IPS DF 6.9 (cell line): ENCODE results near the gene XPNPEP2.

ENCODE experiments used
- DNase-seq: peaks from one replicate; pipeline ENCODE4 v3.0.0-alpha.2; 2013; ENCODE audit warnings: low read depth, low spot score
- H3K27ac ChIP-seq: one replicate; pipeline ENCODE4 v1.5.1; 2013; ENCODE audit warnings: low read length, control low read depth
- H3K27me3 ChIP-seq: 2 replicates; pipeline ENCODE4 v1.6.1; 2013; ENCODE audit warnings: mild to moderate bottlenecking, low read length; ENCODE audit not compliant: control insufficient read depth, insufficient read depth
- H3K36me3 ChIP-seq: 2 replicates; pipeline ENCODE4 v1.6.1; 2013; ENCODE audit warnings: low read length; ENCODE audit not compliant: control insufficient read depth, insufficient read depth
- H3K4me1 ChIP-seq: 2 replicates; pipeline ENCODE4 v1.6.1; 2013; ENCODE audit warnings: low read length; ENCODE audit not compliant: control insufficient read depth, insufficient read depth
- H3K4me3 ChIP-seq: 2 replicates; pipeline ENCODE4 v1.5.1; 2013; ENCODE audit warnings: mild to moderate bottlenecking, low read length
- H3K9me3 ChIP-seq: 2 replicates; pipeline ENCODE4 v1.6.1; 2013; ENCODE audit warnings: low read length, inconsistent platforms; ENCODE audit not compliant: control insufficient read depth, insufficient read depth
- WGBS: extraction: QIAGEN DNeasy Blood & Tissue Kit; methylation state at CpG from one replicate; pipeline ENCODE4 v1.1.7; 2013; ENCODE audit warnings: mixed read lengths, missing lambda C conversion rate; ENCODE audit not compliant: insufficient read length, insufficient coverage; 5-methylcytosine and 5-hydroxymethylcytosine counted together

XPNPEP2 gene

GRCh38 chrX:129798456-129798855 lies 59.7 kb downstream of the XPNPEP2 start:
- DNase-seq = no peak
- WGBS = no CpG with 5 or more reads among the region's 3 CpGs
- H3K36me3 ChIP-seq = no peaks in the 10 kb centered on the region

GRCh38 chrX:129798888-129799287 lies 60.1 kb downstream of the XPNPEP2 start:
- Histone ChIP-seq H3K4me1 (no peaks in the 10 kb centered on the region), H3K36me3 (no peaks in the 10 kb centered on the region), H3K9me3 (no peaks in the 10 kb centered on the region), H3K27me3 (no peaks in the 10 kb centered on the region), H3K27ac (no peak overlapping the region), H3K4me3 (no peak overlapping the region)
- no peak for DNase-seq
- no CpG with 5 or more reads among the region's 5 CpGs for WGBS

More at GRCh38 chrX:129798456-129798855, 59.7 kb downstream of the XPNPEP2 start:
- Histone ChIP-seq H3K27me3 (no peaks in the 10 kb centered on the region), H3K4me3 (no peak overlapping the region), H3K4me1 (no peaks in the 10 kb centered on the region), H3K27ac (no peak overlapping the region), H3K9me3 (no peaks in the 10 kb centered on the region)

- WGBS = no CpG with 5 or more reads among the region's 4 CpGs
- H3K27ac ChIP-seq = no peak overlapping the region
- no peaks in the 10 kb centered on the region for H3K9me3 ChIP-seq
- H3K36me3 ChIP-seq = no peaks in the 10 kb centered on the region
- H3K4me3 ChIP-seq = no peak overlapping the region
- H3K4me1 ChIP-seq = no peaks in the 10 kb centered on the region
- no peaks in the 10 kb centered on the region for H3K27me3 ChIP-seq
- no peak for DNase-seq
Measured at GRCh38 chrX:129800186-129800585, 61.4 kb downstream of the XPNPEP2 start.

- no peak overlapping the region for H3K27ac ChIP-seq
- no peak for DNase-seq
- no peaks in the 10 kb centered on the region for H3K27me3 ChIP-seq
- WGBS = no CpG with 5 or more reads among the region's 1 CpG
- H3K9me3 ChIP-seq = no peaks in the 10 kb centered on the region
- no peak overlapping the region for H3K4me3 ChIP-seq
- no peaks in the 10 kb centered on the region for H3K4me1 ChIP-seq
- 0 out of 2 replicates have a peak, but pooled peaks cover 3% of the 10 kb centered on the region for H3K36me3 ChIP-seq
Measured at GRCh38 chrX:129802863-129803262, 64.1 kb downstream of the XPNPEP2 start.

GRCh38 chrX:129804806-129805205 lies 66.0 kb downstream of the XPNPEP2 start:
- no CpG with 5 or more reads among the region's 4 CpGs for WGBS
- Histone ChIP-seq H3K4me1 (no peaks in the 10 kb centered on the region), H3K27me3 (no peaks in the 10 kb centered on the region), H3K9me3 (no peaks in the 10 kb centered on the region), H3K27ac (no peak overlapping the region), H3K36me3 (0 out of 2 replicates have a peak, but pooled peaks cover 3% of the 10 kb centered on the region), H3K4me3 (no peak overlapping the region)
- DNase-seq = no peak

GRCh38 chrX:129808158-129808828 lies 69.5 kb downstream of the XPNPEP2 start:
- DNase-seq = no peak
- Histone ChIP-seq H3K27me3 (no peaks in the 10 kb centered on the region), H3K27ac (no peak overlapping the region), H3K4me3 (no peak overlapping the region), H3K9me3 (no peaks in the 10 kb centered on the region), H3K4me1 (no peaks in the 10 kb centered on the region), H3K36me3 (peaks cover 5% of the 10 kb centered on the region; the same call in 1 of the 2 replicates)
- WGBS = no CpG with 5 or more reads among the region's 2 CpGs

- WGBS = no CpG with 5 or more reads among the region's 7 CpGs
- no peaks in the 10 kb centered on the region for H3K9me3 ChIP-seq
- no peaks in the 10 kb centered on the region for H3K27me3 ChIP-seq
- no peak overlapping the region for H3K4me3 ChIP-seq
- H3K36me3 ChIP-seq = peaks cover 5% of the 10 kb centered on the region; the same call in 1 of the 2 replicates
- DNase-seq = no peak
- H3K4me1 ChIP-seq = no peaks in the 10 kb centered on the region
- H3K27ac ChIP-seq = no peak overlapping the region
Measured at GRCh38 chrX:129808829-129809796, 70.3 kb downstream of the XPNPEP2 start.

GRCh38 chrX:129813662-129814368 lies 75.0 kb downstream of the XPNPEP2 start:
- WGBS = no CpG with 5 or more reads among the region's 6 CpGs
- H3K9me3 ChIP-seq = no peaks in the 10 kb centered on the region
- H3K36me3 ChIP-seq = peaks cover 3% of the 10 kb centered on the region; the same call in 1 of the 2 replicates
- no peak for DNase-seq
- no peak overlapping the region for H3K4me3 ChIP-seq
- H3K27me3 ChIP-seq = no peaks in the 10 kb centered on the region
- no peak overlapping the region for H3K27ac ChIP-seq
- H3K4me1 ChIP-seq = no peaks in the 10 kb centered on the region

GRCh38 chrX:129818123-129818522 lies 79.3 kb downstream of the XPNPEP2 start:
- no peak overlapping the region for H3K27ac ChIP-seq
- no peak for DNase-seq
- no CpG with 5 or more reads among the region's 2 CpGs for WGBS
- H3K4me1 ChIP-seq = no peaks in the 10 kb centered on the region
- H3K4me3 ChIP-seq = no peak overlapping the region
- no peaks in the 10 kb centered on the region for H3K36me3 ChIP-seq
- no peaks in the 10 kb centered on the region for H3K27me3 ChIP-seq
- H3K9me3 ChIP-seq = no peaks in the 10 kb centered on the region
